Measurements from ENCODE around the gene ME1.
A peak's percentile ranks its signal among the peaks of the same experiment; 100 is the strongest.
"Not testable (repeated sequence)": the region's sequence is repeated elsewhere in the genome, so short reads cannot be mapped to it uniquely, and the experiment has no call there.

ME1 gene

DNA sequence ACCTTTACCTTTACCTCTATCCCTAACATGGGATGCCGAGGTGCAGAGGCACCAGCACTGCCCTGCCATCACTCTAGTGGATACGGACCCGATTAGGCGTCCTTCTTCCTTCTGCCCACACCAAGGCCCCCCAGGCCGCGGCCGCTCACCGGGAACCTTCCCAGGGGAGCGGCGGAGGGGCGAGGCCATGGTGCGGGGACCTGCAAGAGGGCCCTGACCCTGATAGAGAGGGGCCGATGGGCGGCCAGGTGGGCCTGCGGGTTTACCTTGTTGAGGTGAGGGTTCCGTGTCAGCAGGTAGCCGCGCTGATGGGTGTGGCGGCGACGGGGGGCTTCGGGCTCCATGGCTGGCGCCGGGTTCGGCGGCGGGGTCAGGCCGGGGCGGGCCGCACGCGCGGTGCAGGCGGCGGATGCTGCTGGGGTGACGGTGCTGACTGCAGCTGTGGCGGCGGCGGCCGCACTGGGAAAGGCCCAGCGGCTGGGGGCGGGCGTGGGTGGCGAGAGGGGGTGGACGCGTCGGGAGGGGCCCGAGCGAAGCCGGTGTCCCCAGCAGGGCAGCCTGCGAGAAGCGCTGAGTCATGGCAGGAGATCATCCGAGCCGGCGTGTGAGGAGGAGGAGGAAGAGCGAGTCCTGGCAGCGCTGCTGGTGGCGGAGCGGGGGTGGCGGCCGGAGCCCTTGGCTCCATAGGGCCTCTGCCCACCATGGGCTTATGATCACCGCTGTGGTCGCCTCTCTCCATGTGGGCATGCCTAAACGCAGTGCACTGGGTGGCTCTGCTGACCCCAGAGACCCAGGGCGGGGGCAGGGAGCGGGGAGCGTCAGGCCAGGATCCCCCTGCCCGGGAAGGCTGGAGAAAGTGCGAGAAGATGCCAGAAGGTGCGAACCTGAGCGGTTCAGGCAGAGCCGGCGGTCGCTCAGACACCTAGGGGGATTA lies at the start of gene ME1:
ME1 (minus strand) TSS at position 441 of the 934 bp plus-strand sequence; CDS start at position 344, 97 bp downstream.
- DNase-seq (ENCODE audit: low spot score): peak; percentile 92

GRCh38 chr6:83480470-83480869 lies 49.6 kb upstream of the ME1 start:
- no peak for DNase-seq (ENCODE audit: low spot score)

DNA sequence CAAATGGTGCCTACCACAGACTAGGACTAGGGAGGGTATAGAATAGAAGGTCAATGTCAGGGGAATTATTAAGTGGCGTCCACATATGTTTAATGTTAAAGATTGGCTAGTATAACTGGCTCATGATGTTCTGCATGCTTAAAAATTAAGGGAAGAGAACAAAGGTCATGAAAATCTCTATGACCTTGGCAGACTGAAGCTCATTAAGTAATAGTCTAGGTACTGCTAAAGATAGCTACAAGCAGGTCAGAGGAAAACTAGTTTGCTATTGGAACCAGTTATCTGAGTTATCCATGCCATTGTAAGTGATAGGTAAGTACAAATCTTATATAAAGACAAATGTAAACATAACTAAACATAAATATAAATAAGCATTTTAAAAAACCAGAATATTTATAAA lies 48.5 kb upstream of the ME1 start:
- DNase-seq (ENCODE audit: low spot score): no peak

DNA sequence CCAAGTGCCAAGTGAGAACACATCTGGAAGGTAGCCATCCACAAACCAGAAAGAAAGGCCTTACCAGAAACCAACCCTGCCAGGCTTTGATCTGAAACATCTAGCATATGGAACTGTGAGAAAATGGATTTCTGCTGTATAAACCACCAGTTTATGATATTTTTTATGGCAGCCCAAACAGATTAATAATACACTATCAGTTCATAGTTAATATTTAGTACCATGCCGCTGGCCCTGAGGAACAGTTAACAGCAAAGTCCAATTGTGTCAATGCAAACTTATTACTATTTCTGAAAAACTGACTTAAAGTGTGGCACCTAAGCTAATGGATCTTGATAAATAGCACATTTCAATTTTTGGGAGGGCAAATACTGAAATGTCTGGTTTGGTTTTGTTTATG lies 46.1 kb upstream of the ME1 start:
- DNase-seq (ENCODE audit: low spot score): no peak

- DNase-seq (ENCODE audit: low spot score): peak; percentile 43
Measured at GRCh38 chr6:83474309-83474708, 43.5 kb upstream of the ME1 start.

- no peak for DNase-seq (ENCODE audit: low spot score)
Measured at GRCh38 chr6:83472767-83473166, 41.9 kb upstream of the ME1 start.

DNA sequence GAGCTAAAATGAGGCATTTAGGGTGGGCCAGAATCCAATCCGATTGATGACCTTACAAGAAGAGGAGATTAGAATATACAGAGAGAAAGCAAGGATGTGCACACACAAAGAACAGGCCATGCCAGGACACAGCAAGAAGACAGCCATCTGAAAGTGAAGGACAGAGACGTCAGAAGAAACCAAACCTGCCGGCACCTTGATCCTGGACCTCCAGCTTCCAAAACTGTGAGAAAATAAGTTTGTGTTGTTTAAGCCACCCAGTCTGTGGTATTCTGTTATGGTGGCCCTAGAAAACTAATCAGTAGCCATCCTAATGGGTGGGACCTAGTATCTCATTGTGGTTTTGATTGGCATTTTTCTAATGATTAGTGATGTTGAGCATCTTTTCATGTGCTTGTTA lies 39.7 kb upstream of the ME1 start:
- no peak for DNase-seq (ENCODE audit: low spot score)

GRCh38 chr6:83470001-83470400 lies 39.1 kb upstream of the ME1 start:
- no peak for DNase-seq (ENCODE audit: low spot score)

DNA sequence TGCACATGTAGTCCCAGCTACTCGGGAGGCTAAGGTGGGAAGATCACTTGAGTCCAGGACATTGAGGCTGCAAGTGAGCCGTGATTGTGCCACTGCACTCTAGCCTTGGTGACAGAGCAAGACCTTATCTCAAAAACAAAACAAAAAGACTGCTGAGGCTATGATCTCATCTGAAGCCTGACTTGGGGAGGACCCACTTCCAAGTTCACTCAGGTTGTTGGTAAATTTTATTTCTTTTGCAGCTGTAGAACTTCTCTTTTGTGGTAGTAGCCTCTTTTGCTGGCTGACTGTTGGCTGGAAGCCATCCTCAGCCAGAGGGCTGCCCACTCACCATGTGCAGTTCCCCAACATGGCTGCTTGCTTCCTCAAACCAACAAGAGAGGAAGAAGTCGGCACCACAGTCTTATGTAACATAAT lies 36.8 kb upstream of the ME1 start:
- no peak for DNase-seq (ENCODE audit: low spot score)

DNA sequence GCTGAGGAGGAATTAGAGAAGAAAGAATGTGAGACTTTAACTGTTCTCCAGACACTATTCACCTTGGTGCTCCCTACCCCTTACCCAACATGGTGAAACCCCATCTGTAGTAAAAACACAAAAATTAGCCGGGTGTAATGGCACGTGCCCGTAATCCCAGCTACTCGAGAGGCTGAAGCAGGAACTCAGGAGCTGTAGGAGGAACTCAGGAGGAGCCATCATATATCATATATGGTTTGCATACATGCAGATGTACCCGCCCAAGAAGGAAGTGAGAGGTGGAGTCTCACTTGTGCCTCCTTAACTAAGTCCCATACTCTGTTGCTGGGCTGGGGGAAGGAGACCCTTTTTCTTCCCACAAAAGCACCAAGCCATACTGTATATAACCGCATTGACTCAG lies 35.5 kb upstream of the ME1 start:
- no peak for DNase-seq (ENCODE audit: low spot score)

DNA sequence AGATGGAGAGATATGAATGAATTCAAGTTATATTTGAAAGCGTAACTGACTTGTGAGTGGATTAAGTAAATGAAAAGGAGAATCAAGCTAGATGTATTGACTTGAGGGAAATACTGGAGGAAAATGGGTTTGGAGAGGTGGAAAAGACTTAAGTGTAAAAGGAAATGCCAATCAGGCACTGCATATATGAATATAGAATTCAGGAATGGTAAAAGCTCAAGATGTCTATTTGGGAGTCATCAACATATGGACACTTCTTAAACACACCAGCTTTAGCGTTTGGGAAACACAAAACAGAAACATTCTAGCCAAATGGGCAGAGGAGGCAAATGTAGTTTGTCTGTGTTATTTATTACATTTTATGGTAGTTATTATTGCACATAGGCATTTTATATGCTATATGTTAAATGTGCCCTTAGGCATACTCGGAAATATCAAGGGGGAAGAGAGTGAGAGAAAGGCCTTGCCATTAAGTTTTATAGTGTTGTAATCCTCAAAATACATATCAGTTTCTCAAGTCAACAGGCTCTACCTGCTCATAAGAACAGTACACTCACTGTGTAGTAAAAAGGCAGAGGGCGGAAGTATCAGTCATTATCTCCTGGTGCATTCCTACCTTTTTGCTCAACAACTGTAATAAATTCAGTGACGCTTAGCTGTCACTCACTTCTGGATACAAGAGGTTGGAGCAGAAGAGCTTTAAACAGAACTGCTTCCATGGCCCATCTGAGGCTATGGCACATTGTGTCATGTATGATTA lies 33.7 kb upstream of the ME1 start:
- peak; percentile 3 for DNase-seq (ENCODE audit: low spot score)

DNA sequence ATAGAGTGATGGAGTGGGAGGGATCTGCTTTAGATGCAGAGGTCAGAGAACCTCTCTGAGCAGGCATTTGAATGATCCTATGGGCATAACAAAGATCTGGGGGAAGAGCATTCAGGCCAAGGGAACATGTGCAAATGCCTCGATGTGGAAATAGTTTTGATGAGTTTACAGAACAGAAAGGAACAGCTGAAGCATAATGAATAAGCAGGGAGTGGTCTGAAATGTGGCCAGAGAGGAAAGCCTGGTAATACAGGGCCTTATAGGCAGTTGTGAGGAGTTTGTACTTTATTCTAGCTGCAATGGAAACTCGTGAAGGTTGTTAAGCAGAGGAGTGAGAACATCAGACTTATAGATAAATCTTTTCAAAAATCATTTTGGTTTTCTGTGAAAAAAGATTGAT lies 33.0 kb upstream of the ME1 start:
- no peak for DNase-seq (ENCODE audit: low spot score)

DNA sequence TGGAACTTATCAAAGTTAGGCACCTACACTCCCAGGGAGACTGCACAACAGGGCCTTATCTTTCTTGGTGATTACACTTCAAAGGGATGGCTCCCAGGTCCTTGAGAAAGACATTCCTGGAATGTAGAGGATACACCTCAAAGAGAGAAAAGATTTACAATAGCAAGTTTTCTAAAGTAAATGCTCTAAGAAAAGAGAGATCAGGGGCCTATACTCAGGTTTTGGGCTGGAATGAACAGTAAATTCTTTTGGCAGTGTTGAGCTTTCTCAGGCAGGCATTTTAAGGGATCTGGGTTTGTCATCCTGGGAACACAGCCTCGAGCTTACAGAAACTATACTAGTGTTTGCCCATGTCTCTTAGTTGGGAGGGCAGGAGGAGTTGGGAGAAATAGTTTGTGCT lies 31.7 kb upstream of the ME1 start:
- DNase-seq (ENCODE audit: low spot score): no peak

DNA sequence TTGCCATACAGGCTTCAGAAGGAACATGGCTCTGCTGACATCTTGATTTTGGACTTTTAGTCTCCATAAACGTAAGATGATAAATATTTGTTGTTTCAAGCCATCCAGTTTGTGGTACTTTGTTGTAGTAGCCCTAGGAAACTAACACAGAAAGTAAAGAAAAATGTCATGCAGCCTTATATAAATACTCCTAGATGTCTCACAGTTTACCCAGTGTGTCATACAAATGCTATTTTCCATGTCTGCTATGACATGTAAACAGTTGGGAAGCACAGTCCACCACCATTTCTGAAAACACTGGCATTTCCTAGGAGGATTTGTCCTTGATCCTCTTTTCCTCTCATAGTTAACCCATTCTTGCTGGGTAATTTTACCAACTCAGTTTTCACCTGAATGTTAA lies 30.6 kb upstream of the ME1 start:
- DNase-seq (ENCODE audit: low spot score): no peak

- no peak for DNase-seq (ENCODE audit: low spot score)
Measured at GRCh38 chr6:83459663-83460062, 28.8 kb upstream of the ME1 start.

- not testable (repeated sequence) for DNase-seq (ENCODE audit: low spot score)
Measured at GRCh38 chr6:83450015-83450414, 19.2 kb upstream of the ME1 start.

DNA sequence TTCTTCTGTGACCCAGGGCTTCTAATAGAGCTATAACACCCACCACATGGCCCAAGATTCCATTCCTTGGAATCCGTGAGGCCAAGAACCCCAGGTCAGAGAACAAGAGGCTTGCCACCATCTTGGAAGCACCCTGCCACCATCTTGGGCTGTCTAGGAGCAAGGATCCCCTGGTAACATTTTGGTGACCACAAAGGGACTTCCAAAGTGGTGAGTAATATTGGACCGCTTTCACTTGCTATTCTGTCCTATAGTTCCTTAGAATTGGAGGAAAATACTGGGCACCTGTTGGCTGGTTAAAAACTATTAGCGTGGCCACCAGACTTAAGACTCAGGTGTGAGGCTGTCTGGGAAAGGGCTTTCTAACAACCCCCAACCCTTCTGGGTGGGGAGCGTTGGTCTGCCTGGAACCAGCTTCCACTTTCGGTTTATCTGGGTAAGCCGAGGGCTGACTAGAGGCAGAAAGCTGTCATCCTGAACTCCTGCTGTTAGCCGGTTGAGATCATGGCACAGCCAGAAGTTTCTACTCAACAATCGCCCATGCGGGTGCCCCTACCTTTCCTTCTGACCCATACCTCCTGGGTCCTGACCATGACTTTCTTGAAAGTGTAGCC lies 13.3 kb upstream of the ME1 start:
- not testable (repeated sequence) for DNase-seq (ENCODE audit: low spot score)

- no peak for DNase-seq (ENCODE audit: low spot score)
Measured at GRCh38 chr6:83443516-83443915, 12.7 kb upstream of the ME1 start.

DNA sequence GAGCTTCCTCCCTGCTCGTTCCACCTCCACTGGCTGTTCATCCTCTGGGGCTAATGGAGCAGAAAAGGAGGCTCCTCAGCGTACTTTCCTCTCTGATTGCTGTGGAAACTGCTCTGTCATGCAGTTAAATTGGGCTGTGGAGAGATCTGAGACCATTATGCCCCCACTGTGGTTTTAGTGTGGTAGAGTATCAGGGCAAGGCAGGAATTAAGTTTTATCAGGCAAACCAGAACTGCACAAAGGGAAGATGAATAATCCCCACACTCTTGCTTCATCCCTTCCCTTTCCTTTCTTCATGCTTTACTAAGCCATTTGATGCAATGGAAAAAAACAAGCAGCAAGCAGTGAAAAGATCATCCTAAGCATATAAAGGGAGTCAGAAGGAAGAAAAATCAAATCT lies 11.9 kb upstream of the ME1 start:
- DNase-seq (ENCODE audit: low spot score): peak; percentile 45

GRCh38 chr6:83439201-83439600 lies 8.3 kb upstream of the ME1 start:
- no peak for DNase-seq (ENCODE audit: low spot score)

DNA sequence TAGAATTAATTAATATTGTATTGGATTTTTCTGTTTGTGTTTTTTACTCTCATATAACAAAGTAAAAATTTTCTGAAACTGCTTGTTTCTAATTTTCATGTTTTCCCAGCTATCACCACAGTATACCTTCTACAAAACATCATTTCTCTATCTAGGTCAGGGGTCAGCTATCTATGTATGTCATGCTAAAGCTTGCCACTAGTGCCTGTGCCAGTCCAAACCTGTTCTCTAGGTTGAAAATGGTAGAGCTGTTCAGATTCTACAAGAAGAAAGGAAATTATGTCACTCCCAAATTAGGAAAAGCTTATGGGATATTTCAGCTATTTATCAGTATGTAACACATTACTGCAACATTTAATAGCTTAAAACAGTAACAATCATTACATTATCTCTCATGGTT lies 5.8 kb upstream of the ME1 start:
- DNase-seq (ENCODE audit: low spot score): no peak

DNA sequence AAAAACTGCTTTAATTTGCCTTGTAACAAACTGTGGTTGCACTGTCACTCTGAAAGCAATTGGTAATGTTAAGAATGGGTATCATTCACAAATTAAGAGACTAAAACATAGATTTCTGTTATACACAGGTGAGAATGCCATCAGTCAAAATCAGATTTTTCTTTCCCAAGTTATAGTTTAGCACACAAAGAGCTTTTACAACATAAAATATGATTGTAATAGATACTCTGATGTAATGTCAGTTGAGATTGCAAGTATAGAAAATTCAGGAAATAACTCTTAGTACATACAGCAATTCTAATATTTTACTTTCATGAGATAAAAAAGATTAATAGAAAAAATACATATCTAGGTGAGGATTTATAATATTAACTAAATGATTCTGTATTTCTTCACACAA lies 2.3 kb upstream of the ME1 start:
- no peak for DNase-seq (ENCODE audit: low spot score)

- no peak for DNase-seq (ENCODE audit: low spot score)
Measured at GRCh38 chr6:83432636-83433035, 1.8 kb upstream of the ME1 start.

Data from kidney tubule cell (primary cell).